Activated naive CD8-positive, alpha-beta T cell treated with anti-CD3 and anti-CD28 coated beads for 36 hours (primary cell): ENCODE results near the gene CLDN18. TPM values are rescaled to one million over a fixed set of nuclear protein-coding genes. Genes with fewer than 3 reads are reported as not detected.

Source experiments
- DNase-seq: peaks from one replicate; pipeline ENCODE4 v3.0.0; 2021
- H3K27ac Mint-ChIP-seq: one replicate; pipeline ENCODE4 v1.8.0; 2022; ENCODE audit warnings: mild to moderate bottlenecking, moderate library complexity, mixed read lengths
- H3K27me3 Mint-ChIP-seq: one replicate; pipeline ENCODE4 v1.8.0; 2022; ENCODE audit warnings: mild to moderate bottlenecking, mixed read lengths
- H3K36me3 Mint-ChIP-seq: one replicate; pipeline ENCODE4 v1.8.0; 2021; ENCODE audit warnings: mild to moderate bottlenecking, mixed read lengths
- H3K4me1 Mint-ChIP-seq: one replicate; pipeline ENCODE4 v1.8.0; 2021; ENCODE audit warnings: mixed read lengths
- H3K4me3 Mint-ChIP-seq: one replicate; pipeline ENCODE4 v1.8.0; 2022; ENCODE audit warnings: mild to moderate bottlenecking, moderate library complexity, mixed read lengths
- H3K9me3 Mint-ChIP-seq: one replicate; pipeline ENCODE4 v1.8.0; 2022; ENCODE audit warnings: mixed read lengths
- total RNA-seq, 2 experiments: library from RNA; stranded (reverse); gene quantifications; one replicate each; pipeline ENCODE4 v1.2.3, GENCODE V29; 2021

Gene CLDN18
- total RNA-seq, 2 experiments from 2014 or later, result not detected

- H3K27ac Mint-ChIP-seq, result no peak overlapping the region
- H3K4me1 Mint-ChIP-seq, result peaks cover 10% of the 10 kb centered on the region
- H3K36me3 Mint-ChIP-seq, result no peaks in the 10 kb centered on the region
- H3K9me3 Mint-ChIP-seq, result no peaks in the 10 kb centered on the region
- peaks cover 3% of the 10 kb centered on the region for H3K27me3 Mint-ChIP-seq
- DNase-seq, result no peak
- H3K4me3 Mint-ChIP-seq, result no peak overlapping the region
These were observed 53.5 kb downstream of the CLDN18 start for GRCh38 chr3:138063416-138063815.

GRCh38 chr3:138065949-138066348, 56.0 kb downstream of the CLDN18 start:
- no peaks in the 10 kb centered on the region for H3K36me3 Mint-ChIP-seq
- H3K27me3 Mint-ChIP-seq, result peaks cover 11% of the 10 kb centered on the region
- no peak for DNase-seq
- H3K9me3 Mint-ChIP-seq, result no peaks in the 10 kb centered on the region
- H3K4me1 Mint-ChIP-seq, result peaks cover 10% of the 10 kb centered on the region
- peak overlapping the region; percentile 75 for H3K27ac Mint-ChIP-seq
- H3K4me3 Mint-ChIP-seq, result no peak overlapping the region

GRCh38 chr3:138066383-138066782, 56.4 kb downstream of the CLDN18 start:
- Mint-ChIP-seq H3K27me3 (peaks cover 11% of the 10 kb centered on the region), H3K4me1 (peaks cover 8% of the 10 kb centered on the region), H3K4me3 (no peak overlapping the region), H3K36me3 (no peaks in the 10 kb centered on the region), H3K27ac (peak overlapping the region; percentile 75), H3K9me3 (no peaks in the 10 kb centered on the region)
- DNase-seq, result peak; percentile 53

GRCh38 chr3:138066972-138067371, 57.0 kb downstream of the CLDN18 start:
- no peak overlapping the region for H3K27ac Mint-ChIP-seq
- no peak for DNase-seq
- no peaks in the 10 kb centered on the region for H3K36me3 Mint-ChIP-seq
- no peaks in the 10 kb centered on the region for H3K9me3 Mint-ChIP-seq
- peaks cover 11% of the 10 kb centered on the region for H3K27me3 Mint-ChIP-seq
- no peak overlapping the region for H3K4me3 Mint-ChIP-seq
- peaks cover 7% of the 10 kb centered on the region for H3K4me1 Mint-ChIP-seq

GRCh38 chr3:138068046-138068445, 58.1 kb downstream of the CLDN18 start:
- Mint-ChIP-seq H3K27ac (no peak overlapping the region), H3K36me3 (no peaks in the 10 kb centered on the region), H3K27me3 (peaks cover 11% of the 10 kb centered on the region), H3K9me3 (no peaks in the 10 kb centered on the region), H3K4me3 (no peak overlapping the region), H3K4me1 (peaks cover 7% of the 10 kb centered on the region)
- DNase-seq, result no peak

DNA sequence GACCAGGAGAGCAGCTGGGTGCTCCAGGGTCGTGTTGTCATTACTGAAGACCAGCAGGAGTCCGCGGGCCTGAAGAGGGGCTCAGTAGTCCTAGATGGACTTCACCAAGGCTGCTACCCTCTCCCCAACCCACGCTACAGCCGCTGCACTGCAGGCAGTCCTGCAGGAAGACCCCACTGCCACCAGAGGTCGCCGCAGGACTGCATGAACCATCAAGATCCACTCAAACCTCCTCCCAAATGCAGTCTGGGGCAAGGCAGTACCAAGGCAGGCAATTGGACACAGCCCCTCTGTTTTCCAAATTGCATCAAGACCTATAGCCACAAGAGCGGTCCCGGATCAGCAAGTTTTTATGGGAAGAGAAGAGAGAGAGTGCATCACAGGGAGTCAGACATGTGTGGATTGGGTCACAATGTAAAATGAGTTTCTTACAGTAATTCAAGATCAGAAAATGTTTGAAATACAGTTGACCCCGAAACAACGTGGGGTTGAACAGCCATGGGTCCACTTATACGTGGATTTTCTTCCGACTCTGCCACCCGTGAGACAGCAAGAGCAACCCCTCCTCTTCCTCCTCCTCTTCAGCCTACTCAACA, 58.7 kb downstream of the CLDN18 start:
- Mint-ChIP-seq H3K4me3 (no peak overlapping the region), H3K27me3 (peaks cover 13% of the 10 kb centered on the region), H3K36me3 (no peaks in the 10 kb centered on the region), H3K27ac (no peak overlapping the region), H3K4me1 (peaks cover 7% of the 10 kb centered on the region), H3K9me3 (no peaks in the 10 kb centered on the region)
- DNase-seq, result peak; percentile 72

GRCh38 chr3:138070006-138070405, 60.0 kb downstream of the CLDN18 start:
- H3K27ac Mint-ChIP-seq, result no peak overlapping the region
- H3K9me3 Mint-ChIP-seq, result no peaks in the 10 kb centered on the region
- no peaks in the 10 kb centered on the region for H3K36me3 Mint-ChIP-seq
- DNase-seq, result no peak
- H3K27me3 Mint-ChIP-seq, result peaks cover 22% of the 10 kb centered on the region
- H3K4me1 Mint-ChIP-seq, result peaks cover 7% of the 10 kb centered on the region
- no peak overlapping the region for H3K4me3 Mint-ChIP-seq

- no peak for DNase-seq
- Mint-ChIP-seq H3K27me3 (peaks cover 26% of the 10 kb centered on the region), H3K9me3 (no peaks in the 10 kb centered on the region), H3K4me1 (no peaks in the 10 kb centered on the region), H3K36me3 (no peaks in the 10 kb centered on the region), H3K4me3 (no peak overlapping the region), H3K27ac (no peak overlapping the region)
These were observed 62.8 kb downstream of the CLDN18 start for GRCh38 chr3:138072796-138073195.

- Mint-ChIP-seq H3K4me1 (peaks cover 23% of the 10 kb centered on the region), H3K4me3 (no peak overlapping the region), H3K36me3 (no peaks in the 10 kb centered on the region), H3K27ac (no peak overlapping the region), H3K27me3 (peaks cover 27% of the 10 kb centered on the region), H3K9me3 (no peaks in the 10 kb centered on the region)
- no peak for DNase-seq
These were observed 68.1 kb downstream of the CLDN18 start for GRCh38 chr3:138078096-138078495.

- Mint-ChIP-seq H3K4me1 (peaks cover 31% of the 10 kb centered on the region), H3K9me3 (no peaks in the 10 kb centered on the region), H3K27ac (no peak overlapping the region), H3K27me3 (peaks cover 23% of the 10 kb centered on the region), H3K36me3 (no peaks in the 10 kb centered on the region), H3K4me3 (no peak overlapping the region)
- DNase-seq, result no peak
These were observed 69.0 kb downstream of the CLDN18 start for GRCh38 chr3:138078901-138079344.

DNA sequence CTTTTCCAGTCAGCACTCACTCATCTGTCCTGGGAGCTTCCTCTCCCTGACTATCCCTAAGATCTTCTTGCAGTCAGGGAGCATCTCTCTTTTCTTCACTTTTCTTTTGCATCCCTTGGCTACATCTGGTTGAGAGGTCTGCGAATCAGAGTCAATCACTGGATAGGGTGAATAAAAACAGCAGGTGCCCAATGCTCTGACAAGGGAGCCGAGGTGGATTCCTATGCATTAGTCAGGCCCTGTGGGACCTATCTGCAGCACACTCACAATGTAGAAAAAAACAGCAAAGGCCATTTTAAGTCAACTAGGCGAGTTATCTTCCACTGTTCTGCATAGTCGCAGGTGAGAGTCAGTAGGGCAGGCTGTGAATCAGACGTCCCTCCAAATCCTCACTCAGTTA, 69.9 kb downstream of the CLDN18 start:
- Mint-ChIP-seq H3K9me3 (no peaks in the 10 kb centered on the region), H3K36me3 (no peaks in the 10 kb centered on the region)
- no peak for DNase-seq

DNA sequence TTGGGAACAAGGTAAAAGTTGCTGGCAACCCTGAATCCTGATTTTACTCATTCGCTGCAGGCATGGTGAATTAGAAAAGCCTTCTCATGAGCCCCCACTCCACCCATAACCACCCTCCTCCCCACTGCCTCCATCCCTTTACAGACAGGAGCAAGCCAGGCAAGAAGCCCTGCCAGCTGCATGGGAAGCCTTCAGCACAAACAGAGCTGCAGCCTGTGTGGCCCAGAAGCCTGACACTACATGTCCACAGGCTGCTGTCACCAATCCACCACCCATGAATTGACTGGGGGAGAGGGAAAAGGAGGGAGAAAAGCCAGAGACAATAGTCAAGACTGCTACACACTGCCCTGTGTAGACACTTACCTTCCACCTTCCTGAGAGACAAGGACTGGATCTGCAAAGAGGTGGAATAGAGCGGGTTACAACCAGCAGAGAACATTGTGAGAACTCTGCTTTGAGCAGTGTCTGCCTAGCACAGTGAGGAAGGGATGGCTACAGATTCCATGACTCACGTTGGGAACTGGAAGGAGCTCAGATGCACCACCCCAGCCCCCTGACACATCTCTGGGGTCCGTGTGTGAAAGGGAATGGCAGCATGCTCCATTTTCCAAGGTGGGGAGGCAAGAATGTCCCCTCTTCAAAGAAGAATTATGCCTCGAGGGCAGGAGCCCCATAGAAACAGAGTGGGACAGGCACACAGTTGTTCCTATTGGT, 71.6 kb downstream of the CLDN18 start:
- DNase-seq, result no peak
- Mint-ChIP-seq H3K4me3 (peak overlapping the region; percentile 15), H3K27ac (no peak overlapping the region), H3K27me3 (peaks cover 15% of the 10 kb centered on the region), H3K9me3 (no peaks in the 10 kb centered on the region), H3K36me3 (no peaks in the 10 kb centered on the region), H3K4me1 (peaks cover 34% of the 10 kb centered on the region)

More for the DNA sequence above, 69.9 kb downstream of the CLDN18 start:
- Mint-ChIP-seq H3K27ac (no peak overlapping the region), H3K4me3 (no peak overlapping the region), H3K4me1 (peaks cover 34% of the 10 kb centered on the region), H3K27me3 (peaks cover 19% of the 10 kb centered on the region)

GRCh38 chr3:138082085-138082991, 72.4 kb downstream of the CLDN18 start:
- H3K4me1 Mint-ChIP-seq, result peaks cover 34% of the 10 kb centered on the region
- no peaks in the 10 kb centered on the region for H3K36me3 Mint-ChIP-seq
- peaks cover 15% of the 10 kb centered on the region for H3K27me3 Mint-ChIP-seq
- peak overlapping the region; percentile 81 for H3K27ac Mint-ChIP-seq
- DNase-seq, result peak; percentile 33
- H3K9me3 Mint-ChIP-seq, result no peaks in the 10 kb centered on the region
- peak overlapping the region; percentile 15 for H3K4me3 Mint-ChIP-seq

DNA sequence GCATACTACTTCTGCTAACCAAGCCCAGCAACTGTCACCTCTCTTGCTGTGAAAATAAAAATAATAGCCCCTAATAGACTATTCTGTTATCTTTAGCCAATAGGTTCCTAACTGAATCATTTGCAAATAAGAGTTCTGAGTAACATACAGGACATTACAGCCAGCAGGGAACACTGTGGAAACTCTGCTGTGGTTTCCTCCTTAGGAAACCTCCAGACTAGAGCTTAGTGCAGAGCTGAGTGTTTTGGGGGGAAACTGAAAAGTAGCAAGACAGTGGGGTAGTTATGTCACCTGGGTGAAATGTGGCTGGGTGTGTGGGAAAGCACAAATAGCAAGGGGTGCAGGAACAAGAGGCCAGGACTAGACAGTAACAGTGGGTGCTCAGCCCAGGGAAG, 73.0 kb downstream of the CLDN18 start:
- Mint-ChIP-seq H3K4me3 (no peak overlapping the region), H3K27ac (peak overlapping the region; percentile 81), H3K27me3 (peaks cover 15% of the 10 kb centered on the region), H3K4me1 (peaks cover 34% of the 10 kb centered on the region), H3K9me3 (no peaks in the 10 kb centered on the region), H3K36me3 (no peaks in the 10 kb centered on the region)
- peak; percentile 26 for DNase-seq
